GM19193 (cell line): ENCODE results near the gene PDZRN3.

Experiments
- POLR2A ChIP-seq: IDR thresholded peaks from 4 replicates; pipeline ENCODE4 v1.6.1; 2011; ENCODE audit not compliant: insufficient read depth, insufficient read length; ENCODE audit errors: extremely low read depth

The PDZRN3 gene

GRCh38 chr3:73423116-73423515 is 201.6 kb downstream of the PDZRN3 start:
- TF ChIP-seq POLR2A, result no peak

DNA sequence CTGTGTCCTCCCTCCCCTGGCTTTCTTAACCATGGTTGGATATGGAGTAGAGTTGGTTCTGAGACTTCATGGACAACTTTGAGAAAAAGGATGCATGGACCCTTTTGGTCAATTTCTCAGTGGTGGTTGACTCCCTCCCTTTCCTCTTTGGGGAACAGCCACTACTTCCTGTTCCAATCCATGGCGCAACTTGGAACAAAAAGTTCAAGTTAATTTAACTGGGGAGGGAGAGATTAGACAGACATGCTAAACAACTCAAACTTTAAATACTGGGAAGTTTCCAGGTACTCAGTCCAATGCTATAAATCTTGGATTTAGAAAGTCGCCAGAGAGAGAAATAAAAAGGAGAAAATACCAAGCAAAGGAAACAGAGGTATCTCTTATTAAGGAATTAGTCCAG is 202.2 kb downstream of the PDZRN3 start:
- no peak for TF ChIP-seq POLR2A

DNA sequence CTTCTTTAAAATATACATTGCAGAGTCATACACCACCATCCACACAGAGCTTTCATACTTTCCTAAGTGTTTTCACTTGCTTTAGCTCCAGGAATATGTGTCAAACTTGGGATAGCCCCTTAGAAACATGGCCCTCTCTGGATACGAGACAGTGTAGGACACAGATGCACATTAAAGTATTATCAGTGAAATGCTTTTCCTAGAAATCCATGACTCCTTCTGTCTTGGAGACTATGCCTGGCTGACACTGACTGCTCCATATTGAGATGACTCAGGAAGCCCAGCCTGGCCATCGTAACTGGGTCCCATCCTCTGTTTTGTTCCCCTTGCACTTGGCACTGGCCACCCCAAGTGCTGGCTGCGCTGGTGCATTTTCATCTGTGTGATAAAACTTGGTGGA is 204.8 kb downstream of the PDZRN3 start:
- TF ChIP-seq POLR2A, result no peak

DNA sequence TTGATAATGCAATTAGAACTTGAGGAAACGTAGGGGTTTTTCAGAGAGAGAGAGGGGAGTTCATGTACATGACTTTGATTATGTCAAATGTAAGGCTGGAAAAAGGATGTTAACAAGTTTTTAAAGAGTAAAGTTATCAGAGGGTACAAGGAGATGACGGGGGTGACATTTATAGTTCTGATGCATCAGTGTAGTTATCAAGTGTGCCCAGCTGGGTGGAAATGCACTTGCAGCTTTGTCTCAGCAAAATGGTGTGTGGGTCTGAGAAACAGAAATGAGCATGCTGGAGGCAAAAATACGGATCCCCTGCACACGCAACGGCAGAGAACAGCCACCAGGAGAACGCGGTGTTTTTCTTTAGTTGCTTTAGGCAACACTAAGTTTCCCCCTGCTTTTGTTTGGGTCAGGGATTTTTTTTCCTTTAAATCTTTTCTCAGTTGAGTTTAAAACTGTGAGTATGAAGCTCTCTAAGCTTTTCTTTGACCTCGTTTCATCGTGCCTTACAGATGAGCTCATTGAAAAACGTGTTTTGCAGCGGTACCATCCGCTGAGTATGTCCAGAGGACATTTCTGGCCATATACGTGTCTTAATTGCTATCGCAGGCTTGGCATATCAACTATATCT is 205.4 kb downstream of the PDZRN3 start:
- no peak for TF ChIP-seq POLR2A

- no peak for TF ChIP-seq POLR2A
Measured at GRCh38 chr3:73418681-73419080, 206.1 kb downstream of the PDZRN3 start.

GRCh38 chr3:73415118-73415517 is 209.6 kb downstream of the PDZRN3 start:
- TF ChIP-seq POLR2A, result no peak

- TF ChIP-seq POLR2A, result no peak
Measured at GRCh38 chr3:73413619-73414018, 211.1 kb downstream of the PDZRN3 start.

DNA sequence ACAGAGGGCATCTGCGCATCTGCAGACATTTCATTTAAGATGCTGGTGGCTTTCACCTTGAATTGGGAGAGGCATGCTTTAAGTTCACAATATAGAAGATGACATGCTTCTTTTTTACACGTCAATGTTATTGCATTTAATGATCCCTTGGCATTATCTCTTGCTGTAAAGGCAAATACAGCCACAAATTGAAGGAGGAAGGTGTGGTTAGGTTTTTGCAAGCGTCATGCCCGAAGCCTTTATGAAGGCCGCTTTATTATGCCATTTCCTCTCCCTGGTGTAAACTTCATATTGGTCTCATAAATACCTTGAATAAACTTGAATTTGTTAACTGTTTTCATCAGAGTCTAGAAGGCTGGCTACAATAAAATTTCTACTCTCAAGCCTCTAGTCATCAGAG is 212.7 kb downstream of the PDZRN3 start:
- no peak for TF ChIP-seq POLR2A

- TF ChIP-seq POLR2A, result no peak
Measured at GRCh38 chr3:73411545-73411944, 213.2 kb downstream of the PDZRN3 start.

DNA sequence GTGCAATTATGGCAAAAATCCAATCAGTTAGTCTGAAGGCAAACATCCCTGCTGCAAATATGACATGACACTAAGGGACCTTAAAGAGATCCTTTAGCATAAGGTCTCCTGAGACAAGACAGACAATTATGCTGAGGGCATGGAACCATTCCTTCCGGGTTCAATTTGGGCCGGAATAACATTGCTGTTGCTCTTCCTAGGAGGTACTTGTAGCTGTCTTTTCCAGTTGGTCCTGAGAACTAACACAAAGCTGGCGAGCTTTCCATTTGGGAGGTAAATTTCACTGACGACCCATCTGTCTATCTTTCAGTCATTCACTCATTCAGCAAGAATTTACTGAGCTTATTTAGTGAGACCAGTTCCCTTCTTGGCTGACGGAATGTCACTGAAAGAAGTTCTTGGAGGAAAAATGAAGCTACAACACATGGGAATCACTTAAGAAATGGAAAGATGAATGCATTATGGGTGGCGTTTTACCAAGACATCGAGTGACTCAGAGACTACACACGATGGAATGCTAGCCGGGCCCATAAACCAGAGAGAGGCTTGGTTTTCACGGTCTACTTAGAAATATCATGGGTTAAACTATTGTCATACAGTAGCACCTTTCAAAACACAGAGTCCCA is 215.5 kb downstream of the PDZRN3 start:
- no peak for TF ChIP-seq POLR2A

DNA sequence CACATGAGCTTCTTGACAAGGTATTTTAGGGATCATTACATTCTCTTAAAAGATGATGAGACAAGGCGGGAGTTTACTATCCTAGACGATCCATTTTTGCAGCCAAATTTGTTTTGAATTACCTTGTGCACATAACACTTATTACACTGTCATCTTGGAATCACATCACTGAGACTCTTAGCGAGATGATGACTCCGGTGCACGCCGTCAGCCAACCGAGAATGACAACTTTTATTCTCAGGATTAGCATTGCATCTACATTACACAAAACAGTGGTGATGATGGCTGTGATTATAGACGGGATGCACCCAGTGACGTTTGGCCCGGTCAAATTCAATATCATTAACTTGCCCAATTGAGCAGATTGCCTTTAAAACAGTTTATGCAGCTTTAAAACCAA is 216.1 kb downstream of the PDZRN3 start:
- no peak for TF ChIP-seq POLR2A

DNA sequence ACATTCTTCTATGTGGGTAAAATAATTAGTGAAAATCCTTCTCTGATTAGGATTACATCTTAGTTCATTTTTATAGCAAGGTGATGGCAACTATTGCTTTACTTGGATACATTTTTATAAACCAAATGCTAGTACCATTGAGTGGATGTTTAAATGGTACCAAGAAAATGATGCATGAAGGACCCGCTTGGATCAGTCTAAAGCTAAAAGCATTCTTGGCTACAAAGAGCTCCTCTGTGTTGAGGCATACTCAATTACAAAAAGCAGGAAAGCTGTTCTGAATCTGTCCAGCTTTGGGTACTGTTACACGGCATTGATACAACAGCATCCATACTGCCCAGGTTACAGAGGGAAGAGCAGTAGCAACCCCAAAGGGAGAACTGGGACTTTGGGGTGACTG is 217.2 kb downstream of the PDZRN3 start:
- TF ChIP-seq POLR2A, result no peak

- no peak for TF ChIP-seq POLR2A
Measured at GRCh38 chr3:73405853-73406252, 218.9 kb downstream of the PDZRN3 start.

GRCh38 chr3:73405000-73405399 is 219.7 kb downstream of the PDZRN3 start:
- no peak for TF ChIP-seq POLR2A

- no peak for TF ChIP-seq POLR2A
Measured at GRCh38 chr3:73404435-73404834, 220.3 kb downstream of the PDZRN3 start.

DNA sequence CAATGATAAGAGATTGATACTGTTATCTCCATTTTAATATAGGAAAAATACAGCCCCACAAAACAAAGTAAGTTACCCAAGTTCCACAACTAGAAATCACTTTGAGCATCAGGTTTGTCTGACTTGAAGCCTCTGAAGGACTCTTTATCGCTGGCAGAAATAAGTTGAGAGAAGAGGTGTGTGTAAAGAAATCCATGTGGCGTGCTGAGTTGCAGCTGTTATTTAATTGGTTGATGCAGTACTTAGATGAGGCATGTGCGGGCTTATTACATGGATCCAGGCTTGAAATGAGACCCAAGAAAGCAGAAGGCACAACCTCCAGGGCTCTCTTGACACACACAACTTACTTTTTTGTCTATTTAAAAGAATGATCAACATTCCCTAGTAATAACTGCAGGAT is 221.3 kb downstream of the PDZRN3 start:
- TF ChIP-seq POLR2A, result no peak

DNA sequence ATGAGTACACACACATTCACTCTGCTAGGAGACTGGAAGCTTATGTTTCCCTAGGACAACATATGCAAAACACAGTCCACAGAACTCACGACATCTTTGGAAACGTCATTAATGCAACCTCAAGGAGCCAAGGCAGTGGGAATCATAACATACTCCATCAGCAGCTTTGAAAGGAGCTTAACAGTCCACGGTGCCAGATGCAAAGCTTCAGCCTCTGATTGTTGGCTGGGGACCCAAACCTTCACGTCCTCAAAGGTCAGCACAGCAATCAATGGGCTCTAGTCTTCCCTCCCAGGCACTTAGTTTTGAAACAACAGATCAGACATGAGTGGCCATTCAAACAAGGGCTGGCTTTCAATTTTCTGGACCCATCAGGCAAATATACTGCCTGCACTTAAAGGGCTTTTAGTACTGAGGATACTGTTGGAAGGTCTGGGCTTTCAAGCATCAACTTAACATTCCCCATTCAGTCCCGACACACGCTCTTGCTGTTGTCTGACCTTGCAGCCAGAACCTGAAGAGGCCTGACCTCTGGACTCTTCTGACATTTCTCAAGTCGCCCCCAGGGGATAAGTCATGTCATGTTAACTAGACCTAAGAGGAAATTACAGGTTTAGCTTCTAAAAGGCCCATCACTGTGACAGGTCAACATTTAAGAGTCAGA is 223.0 kb downstream of the PDZRN3 start:
- TF ChIP-seq POLR2A, result no peak

GRCh38 chr3:73401059-73401458 is 223.7 kb downstream of the PDZRN3 start:
- no peak for TF ChIP-seq POLR2A
